Osteoblast (primary cell): ENCODE data around the gene RTF2. TPM values are rescaled to one million over a fixed set of nuclear protein-coding genes. Genes with fewer than 3 reads are reported as not detected.
A peak's percentile ranks its signal among the peaks of the same experiment; 100 is the strongest.

ENCODE experiments used
- DNase-seq: peaks from one replicate; pipeline ENCODE4 v3.0.0; 2011; ENCODE audit warnings: low spot score, mixed read lengths; ENCODE audit not compliant: insufficient read length; ENCODE audit errors: missing footprints
- H2AFZ ChIP-seq: 2 replicates; pipeline ENCODE4 v1.6.0; 2011; ENCODE audit warnings: mild to moderate bottlenecking, low read length
- H3K27ac ChIP-seq: 2 replicates; pipeline ENCODE4 v1.5.1; 2011; ENCODE audit warnings: mild to moderate bottlenecking, low read depth, low read length, moderate library complexity
- H3K27me3 ChIP-seq: 2 replicates; pipeline ENCODE4 v1.6.0; 2012; ENCODE audit warnings: mild to moderate bottlenecking, control low read depth, inconsistent platforms, low read length, moderate library complexity; ENCODE audit not compliant: insufficient read depth
- H3K36me3 ChIP-seq: 2 replicates; pipeline ENCODE4 v1.5.1; 2011; ENCODE audit warnings: mild to moderate bottlenecking, low read length, control low read depth, moderate library complexity; ENCODE audit not compliant: insufficient read depth
- H3K4me1 ChIP-seq: 2 replicates; pipeline ENCODE4 v1.5.1; 2011; ENCODE audit warnings: mild to moderate bottlenecking, low read length, control low read depth, moderate library complexity; ENCODE audit not compliant: insufficient read depth
- H3K4me2 ChIP-seq: 2 replicates; pipeline ENCODE4 v1.6.0; 2011; ENCODE audit warnings: mild to moderate bottlenecking, low read length; ENCODE audit not compliant: insufficient read depth
- H3K4me3 ChIP-seq: fragments of 200-600 bp; sonication (generic); 3 replicates; pipeline ENCODE4 v1.5.1; 2012; ENCODE audit warnings: mild to moderate bottlenecking, low read length, inconsistent platforms; ENCODE audit not compliant: insufficient read depth
- H3K79me2 ChIP-seq: 2 replicates; pipeline ENCODE4 v1.6.0; 2012; ENCODE audit warnings: mild to moderate bottlenecking, low read length, control low read depth, inconsistent platforms; ENCODE audit not compliant: insufficient read depth
- H3K9me3 ChIP-seq: 2 replicates; pipeline ENCODE4 v1.5.1; 2011; ENCODE audit warnings: low read depth, low read length, control low read depth
- H4K20me1 ChIP-seq: 2 replicates; pipeline ENCODE4 v1.6.0; 2012; ENCODE audit warnings: mild to moderate bottlenecking, low read length, control low read depth; ENCODE audit not compliant: insufficient read depth
- CTCF ChIP-seq: IDR thresholded peaks from 2 replicates; pipeline ENCODE4 v1.5.1; 2011; ENCODE audit warnings: mild to moderate bottlenecking, low read depth, low read length, moderate library complexity; ENCODE audit errors: extremely low read depth
- total RNA-seq: library from RNA; depleted of rRNA; stranded (reverse); fragments of >200 nt; gene quantifications from 2 replicates; pipeline ENCODE4 v1.2.3, GENCODE V29; 2012

Gene RTF2
- total RNA-seq, 1 donor: 69.1 TPM

DNA sequence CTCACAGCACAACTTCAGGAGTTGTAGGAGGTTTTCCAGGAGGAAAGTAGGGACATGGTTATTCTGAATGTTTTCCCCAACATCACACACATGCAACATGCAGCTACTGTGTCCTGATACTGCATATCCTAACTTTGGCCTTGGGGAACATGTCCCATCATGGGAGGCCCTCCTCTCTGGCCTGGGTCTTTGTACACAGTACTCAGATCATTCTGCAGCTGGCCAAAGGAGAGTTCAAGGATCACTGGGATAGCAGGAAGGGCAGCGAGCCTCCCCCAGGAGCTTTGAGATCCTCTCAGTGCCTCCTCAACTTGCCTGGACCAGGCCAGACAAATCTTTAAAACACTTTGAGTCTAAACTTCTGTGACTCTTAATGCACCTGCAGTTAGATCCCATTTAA is 43.5 kb upstream of the RTF2 start:
- H3K4me3 ChIP-seq: no peak overlapping the region
- H3K4me2 ChIP-seq: no peak overlapping the region
- no peaks in the 10 kb centered on the region for H4K20me1 ChIP-seq

GRCh38 chr20:56426026-56426425 is 42.4 kb upstream of the RTF2 start:
- H3K4me3 ChIP-seq: no peak overlapping the region

More for the DNA sequence above, 43.5 kb upstream of the RTF2 start:
- H3K27me3 ChIP-seq: no peaks in the 10 kb centered on the region
- H3K27ac ChIP-seq: no peak overlapping the region
- no peaks in the 10 kb centered on the region for H3K36me3 ChIP-seq
- H3K79me2 ChIP-seq: no peaks in the 10 kb centered on the region
- H3K4me1 ChIP-seq: peaks cover 44% of the 10 kb centered on the region
- H2AFZ ChIP-seq: no peak overlapping the region
- no peaks in the 10 kb centered on the region for H3K9me3 ChIP-seq
- no peak for TF ChIP-seq CTCF
- no peak for DNase-seq

DNA sequence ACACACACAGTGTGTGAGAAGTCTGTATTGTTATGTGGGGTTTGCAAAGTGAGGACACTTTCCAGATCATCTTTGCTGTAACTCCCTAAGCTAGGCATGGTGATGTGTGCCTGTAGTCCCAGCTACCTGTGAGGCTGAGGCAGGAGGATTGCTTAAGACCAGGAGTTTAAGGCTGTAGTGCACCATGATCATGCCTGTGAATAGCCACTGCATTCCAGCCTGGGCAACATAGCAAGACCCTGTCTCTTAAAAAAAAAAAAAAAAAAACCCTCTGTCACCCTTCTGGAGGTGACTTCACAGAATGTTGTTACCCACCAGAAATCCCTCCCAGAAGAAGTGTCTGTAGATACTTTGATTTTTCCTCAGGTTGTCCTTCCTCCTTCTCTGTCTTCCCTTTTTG is 41.5 kb upstream of the RTF2 start:
- H3K4me3 ChIP-seq: no peak overlapping the region
- no peak for DNase-seq
- H3K4me1 ChIP-seq: peaks cover 33% of the 10 kb centered on the region
- H3K9me3 ChIP-seq: no peaks in the 10 kb centered on the region
- H3K27me3 ChIP-seq: no peaks in the 10 kb centered on the region
- TF ChIP-seq CTCF: no peak
- H3K79me2 ChIP-seq: no peaks in the 10 kb centered on the region
- H4K20me1 ChIP-seq: no peaks in the 10 kb centered on the region
- H2AFZ ChIP-seq: no peak overlapping the region
- H3K4me2 ChIP-seq: no peak overlapping the region
- H3K36me3 ChIP-seq: no peaks in the 10 kb centered on the region
- no peak overlapping the region for H3K27ac ChIP-seq

More at GRCh38 chr20:56426026-56426425, 42.4 kb upstream of the RTF2 start:
- Histone ChIP-seq H3K4me2 (no peak overlapping the region), H4K20me1 (no peaks in the 10 kb centered on the region), H3K4me1 (peaks cover 40% of the 10 kb centered on the region), H3K9me3 (no peaks in the 10 kb centered on the region), H3K79me2 (no peaks in the 10 kb centered on the region), H3K27me3 (no peaks in the 10 kb centered on the region), H2AFZ (no peak overlapping the region), H3K36me3 (no peaks in the 10 kb centered on the region), H3K27ac (no peak overlapping the region)
- DNase-seq: no peak
- TF ChIP-seq CTCF: no peak

- Histone ChIP-seq H3K79me2 (no peaks in the 10 kb centered on the region), H3K27me3 (no peaks in the 10 kb centered on the region), H3K4me2 (no peak overlapping the region), H3K9me3 (no peaks in the 10 kb centered on the region), H4K20me1 (no peaks in the 10 kb centered on the region), H3K27ac (peak overlapping the region; percentile 81), H3K4me3 (no peak overlapping the region), H2AFZ (no peak overlapping the region), H3K4me1 (peaks cover 25% of the 10 kb centered on the region), H3K36me3 (no peaks in the 10 kb centered on the region)
- no peak for DNase-seq
- TF ChIP-seq CTCF: no peak
These were observed 40.6 kb upstream of the RTF2 start for GRCh38 chr20:56427797-56428196.
